HG03439 (cell line): ENCODE data around the gene ARHGAP26.

Source experiments
- ATAC-seq: cut with Tn5 transposase; IDR thresholded peaks from one replicate; pipeline ENCODE4 v1.9.1; 2021; ENCODE audit warnings: mild to moderate bottlenecking, moderate library complexity; ENCODE audit not compliant: unreplicated experiment

Gene ARHGAP26

GRCh38 chr5:143056339-143056704 lies 286.1 kb downstream of the ARHGAP26 start:
- no peak for ATAC-seq

GRCh38 chr5:143056792-143057579 lies 286.8 kb downstream of the ARHGAP26 start:
- ATAC-seq, result no peak

GRCh38 chr5:143057580-143057999 lies 287.4 kb downstream of the ARHGAP26 start:
- ATAC-seq, result peak; percentile 44

- no peak for ATAC-seq
Observed at GRCh38 chr5:143059355-143059754, 289.2 kb downstream of the ARHGAP26 start.

- no peak for ATAC-seq
Observed at GRCh38 chr5:143059976-143060765, 290.0 kb downstream of the ARHGAP26 start.

GRCh38 chr5:143061161-143061945 lies 291.2 kb downstream of the ARHGAP26 start:
- ATAC-seq, result no peak

GRCh38 chr5:143062379-143062778 lies 292.2 kb downstream of the ARHGAP26 start:
- no peak for ATAC-seq

- no peak for ATAC-seq
Observed at GRCh38 chr5:143063175-143063970, 293.2 kb downstream of the ARHGAP26 start.

- ATAC-seq, result no peak
Observed at GRCh38 chr5:143064218-143064641, 294.1 kb downstream of the ARHGAP26 start.

- no peak for ATAC-seq
Observed at GRCh38 chr5:143064676-143065075, 294.5 kb downstream of the ARHGAP26 start.

GRCh38 chr5:143065185-143065965 lies 295.2 kb downstream of the ARHGAP26 start:
- no peak for ATAC-seq

GRCh38 chr5:143065996-143066522 lies 295.9 kb downstream of the ARHGAP26 start:
- ATAC-seq, result no peak

GRCh38 chr5:143066556-143067281 lies 296.5 kb downstream of the ARHGAP26 start:
- no peak for ATAC-seq

GRCh38 chr5:143068712-143069111 lies 298.5 kb downstream of the ARHGAP26 start:
- no peak for ATAC-seq

GRCh38 chr5:143071927-143072326 lies 301.8 kb downstream of the ARHGAP26 start:
- no peak for ATAC-seq

GRCh38 chr5:143072734-143073133 lies 302.6 kb downstream of the ARHGAP26 start:
- no peak for ATAC-seq

GRCh38 chr5:143073766-143074165 lies 303.6 kb downstream of the ARHGAP26 start:
- no peak for ATAC-seq

- no peak for ATAC-seq
Observed at GRCh38 chr5:143074414-143074996, 304.3 kb downstream of the ARHGAP26 start.
